Loucy (cell line): ENCODE data around the gene TICRR.

ENCODE experiments used
- H2AFZ ChIP-seq: fragments of 200-600 bp; sonication (generic); 2 replicates; pipeline ENCODE4 v1.6.0; 2016; ENCODE audit warnings: antibody characterized with exemption, mild to moderate bottlenecking, low read length, moderate library complexity
- H3F3A ChIP-seq: fragments of 200-600 bp; 2 replicates; pipeline ENCODE4 v1.6.0; 2016; ENCODE audit warnings: antibody characterized with exemption, low read depth, mild to moderate bottlenecking
- H3K27me3 ChIP-seq: fragments of 200-600 bp; sonication (generic); 2 replicates; pipeline ENCODE4 v1.6.1; 2014; ENCODE audit warnings: low read length, mild to moderate bottlenecking; ENCODE audit not compliant: insufficient read depth, poor library complexity, severe bottlenecking
- H3K36me3 ChIP-seq: fragments of 200-600 bp; sonication (generic); 2 replicates; pipeline ENCODE4 v1.6.1; 2016; ENCODE audit warnings: low read length; ENCODE audit not compliant: insufficient read depth
- H3K4me1 ChIP-seq: fragments of 200-600 bp; sonication (generic); 2 replicates; pipeline ENCODE4 v1.5.1; 2014; ENCODE audit warnings: low read length, mild to moderate bottlenecking; ENCODE audit not compliant: insufficient read depth, poor library complexity, severe bottlenecking
- H3K4me2 ChIP-seq: fragments of 200-600 bp; sonication (generic); 2 replicates; pipeline ENCODE4 v1.6.0; 2014; ENCODE audit warnings: antibody characterized with exemption, low read length, low read depth, mild to moderate bottlenecking; ENCODE audit not compliant: poor library complexity, severe bottlenecking
- H3K4me3 ChIP-seq: fragments of 200-600 bp; sonication (generic); 2 replicates; pipeline ENCODE4 v1.5.1; 2014; ENCODE audit warnings: low read length, mild to moderate bottlenecking, mixed read lengths; ENCODE audit not compliant: poor library complexity, severe bottlenecking
- H3K79me2 ChIP-seq: fragments of 200-600 bp; sonication (generic); 2 replicates; pipeline ENCODE4 v1.6.1; 2014; ENCODE audit warnings: low read length; ENCODE audit not compliant: insufficient read depth
- H3K9ac ChIP-seq: fragments of 200-600 bp; sonication (generic); 2 replicates; pipeline ENCODE4 v1.6.0; 2014; ENCODE audit warnings: mild to moderate bottlenecking, low read depth, low read length, moderate library complexity; ENCODE audit not compliant: poor library complexity, severe bottlenecking
- H3K9me2 ChIP-seq: fragments of 200-600 bp; sonication (generic); replicated peaks from 2 replicates; pipeline ENCODE4 v1.6.1; 2016; ENCODE audit warnings: low read depth, low read length, mixed read lengths
- H3K9me3 ChIP-seq: fragments of 200-600 bp; sonication (generic); 2 replicates; pipeline ENCODE4 v1.6.1; 2014; ENCODE audit warnings: mild to moderate bottlenecking, antibody characterized with exemption, low read length, low read depth; ENCODE audit not compliant: insufficient read depth
- H4K20me1 ChIP-seq: fragments of 200-600 bp; sonication (generic); 2 replicates; pipeline ENCODE4 v1.6.0; 2014; ENCODE audit warnings: antibody characterized with exemption, low read length, mild to moderate bottlenecking; ENCODE audit not compliant: insufficient read depth, poor library complexity, severe bottlenecking
- CTCF ChIP-seq: fragments of 200-600 bp; sonication (generic); conservative IDR thresholded peaks from 2 replicates; pipeline ENCODE4 v1.5.1; 2014; ENCODE audit warnings: mild to moderate bottlenecking, antibody characterized with exemption, low read length
- EZH2phosphoT487 ChIP-seq: fragments of 200-600 bp; IDR thresholded peaks from 2 replicates; pipeline ENCODE4 v1.6.1; 2018; ENCODE audit warnings: antibody characterized with exemption, mild to moderate bottlenecking, moderate library complexity, borderline replicate concordance

Gene TICRR

DNA sequence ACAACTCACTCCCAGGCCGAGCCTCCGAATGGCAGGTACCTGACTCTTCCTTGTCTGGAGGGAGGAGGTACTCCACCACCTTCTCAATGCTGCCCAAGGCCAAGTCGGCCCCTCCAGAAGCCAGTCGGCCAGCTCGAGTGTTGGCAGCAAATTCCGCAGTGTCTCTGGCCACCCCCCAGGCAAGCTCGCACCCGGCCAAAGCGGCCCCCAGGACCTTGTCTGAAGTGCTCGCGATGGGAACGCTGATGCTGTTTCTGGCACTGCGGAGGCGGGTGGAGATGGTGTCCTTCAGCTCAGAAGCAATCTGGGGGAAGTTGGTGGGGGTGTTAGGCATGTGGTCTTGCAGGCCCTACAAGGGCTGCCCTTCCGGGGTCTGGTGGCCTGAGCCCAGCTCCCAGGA, 94.7 kb downstream of the TICRR start:
- Histone ChIP-seq H3K36me3 (no peaks in the 10 kb centered on the region), H4K20me1 (no peaks in the 10 kb centered on the region), H3K27me3 (no peaks in the 10 kb centered on the region), H3K4me3 (no peak overlapping the region), H3K9me3 (no peaks in the 10 kb centered on the region), H2AFZ (no peak overlapping the region), H3K4me2 (no peak overlapping the region), H3K9ac (no peak overlapping the region), H3F3A (no peaks in the 10 kb centered on the region), H3K79me2 (no peaks in the 10 kb centered on the region), H3K4me1 (peaks cover 4% of the 10 kb centered on the region), H3K9me2 (no peaks in the 10 kb centered on the region)
- TF ChIP-seq EZH2phosphoT487: no peak

- no peaks in the 10 kb centered on the region for H3F3A ChIP-seq
- peaks cover 4% of the 10 kb centered on the region for H3K4me1 ChIP-seq
- no peak overlapping the region for H3K4me3 ChIP-seq
- no peaks in the 10 kb centered on the region for H3K27me3 ChIP-seq
- no peak for TF ChIP-seq CTCF
- no peak for TF ChIP-seq EZH2phosphoT487
- H3K9me3 ChIP-seq: no peaks in the 10 kb centered on the region
- H3K9ac ChIP-seq: no peak overlapping the region
- no peaks in the 10 kb centered on the region for H4K20me1 ChIP-seq
- no peaks in the 10 kb centered on the region for H3K36me3 ChIP-seq
- H3K4me2 ChIP-seq: no peak overlapping the region
- H3K9me2 ChIP-seq: no peaks in the 10 kb centered on the region
- H3K79me2 ChIP-seq: no peaks in the 10 kb centered on the region
- no peak overlapping the region for H2AFZ ChIP-seq
These were observed 95.8 kb downstream of the TICRR start for GRCh38 chr15:89670971-89671560.

DNA sequence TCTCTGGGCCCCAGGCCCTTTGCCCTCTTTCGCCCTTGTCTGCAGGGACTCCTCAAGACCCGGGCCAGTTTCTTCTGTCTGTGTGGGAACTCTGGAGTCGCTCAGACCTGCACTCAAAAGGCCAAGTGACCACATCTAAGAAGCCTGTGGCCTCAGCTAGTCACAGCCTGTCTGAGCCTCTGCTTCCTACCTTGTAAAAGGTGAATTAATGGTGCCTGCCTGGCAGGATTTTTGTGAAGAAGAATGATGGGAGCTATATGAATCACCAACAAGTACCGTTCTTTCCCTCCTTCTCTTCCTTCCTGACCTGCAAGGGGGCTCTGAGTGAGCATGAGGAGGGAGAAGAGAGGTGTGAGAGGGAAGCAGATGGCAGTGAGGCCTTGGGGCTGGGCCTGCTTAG, 96.4 kb downstream of the TICRR start:
- TF ChIP-seq CTCF (no peak), EZH2phosphoT487 (no peak)
- H3K4me1 ChIP-seq: peaks cover 4% of the 10 kb centered on the region
- no peak overlapping the region for H3K9ac ChIP-seq
- H4K20me1 ChIP-seq: no peaks in the 10 kb centered on the region
- no peak overlapping the region for H3K4me2 ChIP-seq
- H3K9me3 ChIP-seq: no peaks in the 10 kb centered on the region
- no peaks in the 10 kb centered on the region for H3K9me2 ChIP-seq
- no peaks in the 10 kb centered on the region for H3K27me3 ChIP-seq
- no peak overlapping the region for H3K4me3 ChIP-seq
- H3K79me2 ChIP-seq: no peaks in the 10 kb centered on the region
- no peaks in the 10 kb centered on the region for H3K36me3 ChIP-seq
- H3F3A ChIP-seq: no peaks in the 10 kb centered on the region
- H2AFZ ChIP-seq: 0 out of 2 replicates have a peak overlapping the region, but pooled peaks have one; percentile 23
